GM23338 (cell line): ENCODE measurements around the gene ANKHD1. TPM values are rescaled to one million over a fixed set of nuclear protein-coding genes. Genes with fewer than 3 reads are reported as not detected.

Experiments used
- ATAC-seq: fragments of 200-7000 bp; cut with Tn5 transposase; 3 replicates; pipeline ENCODE4 v1.9.1; 2020
- DNase-seq: peaks from one replicate; pipeline ENCODE4 v3.0.0-alpha.2; 2015; ENCODE audit warnings: low spot score
- H2AFZ ChIP-seq: fragments of 200-600 bp; sonication (generic); 2 replicates; pipeline ENCODE4 v1.8.0; 2016; ENCODE audit warnings: antibody characterized with exemption, mild to moderate bottlenecking, moderate library complexity
- H3F3A ChIP-seq: fragments of 200-600 bp; sonication (generic); replicated peaks from 2 replicates; pipeline ENCODE4 v1.8.0; 2017; ENCODE audit warnings: antibody characterized with exemption, mixed run types, low read depth
- H3K27ac ChIP-seq: fragments of 200-600 bp; sonication (generic); 2 replicates; pipeline ENCODE4 v1.6.1; 2016; ENCODE audit warnings: low read depth
- H3K27me3 ChIP-seq: fragments of 200-600 bp; sonication (generic); 2 replicates; pipeline ENCODE4 v1.8.0; 2016; ENCODE audit warnings: mild to moderate bottlenecking, mixed run types, moderate library complexity; ENCODE audit not compliant: insufficient read depth
- H3K36me3 ChIP-seq: fragments of 200-600 bp; sonication (generic); 2 replicates; pipeline ENCODE4 v1.8.0; 2016; ENCODE audit warnings: mild to moderate bottlenecking; ENCODE audit not compliant: insufficient read depth
- H3K4me1 ChIP-seq: fragments of 200-600 bp; sonication (generic); 2 replicates; pipeline ENCODE4 v1.8.0; 2016; ENCODE audit warnings: mild to moderate bottlenecking, moderate library complexity; ENCODE audit not compliant: insufficient read depth
- H3K4me2 ChIP-seq: fragments of 200-600 bp; sonication (generic); 2 replicates; pipeline ENCODE4 v1.7.1; 2017; ENCODE audit warnings: mixed run types
- H3K4me3 ChIP-seq: fragments of 200-600 bp; sonication (generic); 2 replicates; pipeline ENCODE4 v1.6.1; 2016; ENCODE audit warnings: mixed run types
- H3K79me2 ChIP-seq: fragments of 200-600 bp; sonication (generic); replicated peaks from 2 replicates; pipeline ENCODE4 v1.8.0; 2017; ENCODE audit warnings: mild to moderate bottlenecking; ENCODE audit not compliant: insufficient read depth
- H3K9me2 ChIP-seq: fragments of 200-600 bp; sonication (generic); 2 replicates; pipeline ENCODE4 v1.8.0; 2017; ENCODE audit not compliant: insufficient read depth
- H4K20me1 ChIP-seq: fragments of 200-600 bp; sonication (generic); replicated peaks from 2 replicates; pipeline ENCODE4 v1.8.0; 2017; ENCODE audit warnings: mild to moderate bottlenecking; ENCODE audit not compliant: insufficient read depth
- H3K27ac Mint-ChIP-seq: 2 replicates; pipeline ENCODE4 v1.8.0; 2020; ENCODE audit warnings: inconsistent platforms, mild to moderate bottlenecking, moderate library complexity, mixed read lengths
- H3K27me3 Mint-ChIP-seq: 3 replicates; pipeline ENCODE4 v1.8.0; 2022; ENCODE audit warnings: low read depth, mild to moderate bottlenecking, moderate library complexity, mixed read lengths, inconsistent platforms; ENCODE audit not compliant: insufficient read depth, poor library complexity
- H3K36me3 Mint-ChIP-seq: 3 replicates; pipeline ENCODE4 v1.8.0; 2021; ENCODE audit warnings: low read depth, mild to moderate bottlenecking, inconsistent platforms, moderate library complexity, mixed read lengths
- H3K4me1 Mint-ChIP-seq: 3 replicates; pipeline ENCODE4 v1.8.0; 2020; ENCODE audit warnings: mild to moderate bottlenecking, inconsistent platforms, mixed read lengths
- H3K4me3 Mint-ChIP-seq: 3 replicates; pipeline ENCODE4 v1.8.0; 2021; ENCODE audit warnings: moderate library complexity, mild to moderate bottlenecking, inconsistent platforms, mixed read lengths
- H3K9me3 Mint-ChIP-seq: 3 replicates; pipeline ENCODE4 v1.8.0; 2020; ENCODE audit warnings: moderate library complexity, mild to moderate bottlenecking, inconsistent platforms, mixed read lengths
- CREB1 ChIP-seq: fragments of 250-450 bp; sonication (Bioruptor Pico); IDR thresholded peaks from 2 replicates; pipeline ENCODE4 v1.5.0; 2020; ENCODE audit warnings: low read depth, mild to moderate bottlenecking, moderate library complexity
- ETS1 ChIP-seq: IDR thresholded peaks from 2 replicates; pipeline ENCODE4 v1.6.1; 2016; ENCODE audit warnings: antibody characterized with exemption
- EZH2 ChIP-seq: fragments of 200-600 bp; sonication (generic); IDR thresholded peaks from one replicate; pipeline ENCODE4 v1.8.0; 2017; ENCODE audit warnings: antibody characterized with exemption, mild to moderate bottlenecking, low read depth; ENCODE audit not compliant: unreplicated experiment
- EZH2phosphoT487 ChIP-seq: fragments of 200-600 bp; sonication (generic); IDR thresholded peaks from one replicate; pipeline ENCODE4 v1.8.1; 2018; ENCODE audit warnings: antibody characterized with exemption; ENCODE audit not compliant: unreplicated experiment
- JUNB ChIP-seq: IDR thresholded peaks from one replicate; pipeline ENCODE4 v1.6.1; 2016; ENCODE audit warnings: antibody characterized with exemption; ENCODE audit not compliant: unreplicated experiment
- NANOG ChIP-seq: IDR thresholded peaks from 2 replicates; pipeline ENCODE4 v1.6.1; 2016; ENCODE audit warnings: antibody characterized with exemption, borderline replicate concordance
- POLR2AphosphoS5 ChIP-seq: IDR thresholded peaks from 2 replicates; pipeline ENCODE4 v1.6.1; 2016; ENCODE audit warnings: antibody characterized with exemption, low read depth
- STAT1 ChIP-seq: IDR thresholded peaks from one replicate; pipeline ENCODE4 v1.6.1; 2016; ENCODE audit warnings: antibody characterized with exemption; ENCODE audit not compliant: unreplicated experiment
- ZNF114 ChIP-seq: fragments of 250-450 bp; sonication (Bioruptor Pico); IDR thresholded peaks from 2 replicates; pipeline ENCODE4 v1.5.0; 2020; ENCODE audit warnings: mild to moderate bottlenecking, moderate library complexity
- ZNF331 ChIP-seq: fragments of 250-450 bp; sonication (Bioruptor Pico); IDR thresholded peaks from 2 replicates; pipeline ENCODE4 v1.5.0; 2020; ENCODE audit warnings: low read depth, mild to moderate bottlenecking, moderate library complexity
- ZNF462 ChIP-seq: fragments of 250-450 bp; sonication (Bioruptor Pico); IDR thresholded peaks from 2 replicates; pipeline ENCODE4 v1.5.0; 2020; ENCODE audit warnings: mild to moderate bottlenecking, moderate library complexity
- polyA plus RNA-seq: library from polyadenylated mRNA; unstranded; fragments of >200 nt; fragmentation: Nextera tagmentation; extraction: Ambion mirVana; gene quantifications from 2 replicates; pipeline ENCODE4 v1.2.1, GENCODE V29; 2016
- total RNA-seq: library from RNA; depleted of rRNA; stranded (reverse); fragments of >200 nt; shearing (Covaris generic); gene quantifications from 2 replicates; pipeline ENCODE4 v1.2.3, GENCODE V29; 2014
- TF ChIP-seq, protein P1 (sequence below): IDR thresholded peaks from one replicate; pipeline ENCODE4 v1.6.1; 2018; ENCODE audit warnings: antibody characterized with exemption; ENCODE audit not compliant: unreplicated experiment
- TF ChIP-seq, protein P2 (sequence below), 2 experiments: fragments of 200-600 bp in 1 of 2; sonication (generic) in 1 of 2; conservative IDR thresholded peaks; 2 replicates each; pipeline versions ENCODE4 v1.5.1 to v1.6.1; 2016 to 2017; ENCODE audit warnings: antibody characterized with exemption in 2 of 2, low read depth in 2 of 2, mild to moderate bottlenecking in 2 of 2, moderate library complexity in 1 of 2

The ANKHD1 gene
- total and polyA plus RNA-seq, 2 experiments from 2014 or later, result 73.0 to 119 TPM

DNA sequence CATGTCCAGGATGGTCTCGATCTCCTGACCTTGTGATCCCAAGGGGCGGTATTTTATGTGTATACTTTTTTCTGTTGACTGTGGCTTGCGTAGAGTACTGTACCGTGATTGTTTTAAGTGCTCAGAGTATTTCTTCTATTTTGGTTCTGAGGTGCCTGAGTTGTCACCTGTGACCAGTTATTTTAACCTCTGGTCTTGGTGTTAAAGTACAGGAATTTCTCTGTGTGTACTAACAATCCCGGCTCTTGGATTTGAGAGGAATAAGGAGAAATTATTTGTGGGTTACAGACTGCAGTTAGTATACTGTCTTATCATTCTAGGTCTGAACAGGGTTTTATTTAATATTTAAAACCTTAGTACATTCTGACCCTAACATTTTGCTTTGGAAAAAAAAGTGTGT, 2.0 kb downstream of the ANKHD1 start:
- DNase-seq (no peak), ATAC-seq (no peak)
- no peak overlapping the region for H3K4me3 Mint-ChIP-seq
- H3K79me2 ChIP-seq, result peaks cover 80% of the 10 kb centered on the region
- H3K9me3 Mint-ChIP-seq, result no peaks in the 10 kb centered on the region; the same call in 2 of the 3 replicates
- no peaks in the 10 kb centered on the region for H3K27me3 ChIP-seq
- H3K4me1 Mint-ChIP-seq, result peaks cover 27% of the 10 kb centered on the region
- peaks cover 35% of the 10 kb centered on the region for H4K20me1 ChIP-seq
- peaks cover 29% of the 10 kb centered on the region for H3K4me1 ChIP-seq
- TF ChIP-seq ZNF331 (CRISPR knock-in tag) (no peak), CREB1 (no peak), EZH2phosphoT487 (no peak), ETS1 (no peak), EZH2 (no peak), ZNF114 (CRISPR knock-in tag) (no peak), STAT1 (no peak), JUNB (no peak), ZNF462 (CRISPR knock-in tag) (no peak), POLR2AphosphoS5 (no peak), NANOG (no peak)
- TF ChIP-seq, protein P1, sequence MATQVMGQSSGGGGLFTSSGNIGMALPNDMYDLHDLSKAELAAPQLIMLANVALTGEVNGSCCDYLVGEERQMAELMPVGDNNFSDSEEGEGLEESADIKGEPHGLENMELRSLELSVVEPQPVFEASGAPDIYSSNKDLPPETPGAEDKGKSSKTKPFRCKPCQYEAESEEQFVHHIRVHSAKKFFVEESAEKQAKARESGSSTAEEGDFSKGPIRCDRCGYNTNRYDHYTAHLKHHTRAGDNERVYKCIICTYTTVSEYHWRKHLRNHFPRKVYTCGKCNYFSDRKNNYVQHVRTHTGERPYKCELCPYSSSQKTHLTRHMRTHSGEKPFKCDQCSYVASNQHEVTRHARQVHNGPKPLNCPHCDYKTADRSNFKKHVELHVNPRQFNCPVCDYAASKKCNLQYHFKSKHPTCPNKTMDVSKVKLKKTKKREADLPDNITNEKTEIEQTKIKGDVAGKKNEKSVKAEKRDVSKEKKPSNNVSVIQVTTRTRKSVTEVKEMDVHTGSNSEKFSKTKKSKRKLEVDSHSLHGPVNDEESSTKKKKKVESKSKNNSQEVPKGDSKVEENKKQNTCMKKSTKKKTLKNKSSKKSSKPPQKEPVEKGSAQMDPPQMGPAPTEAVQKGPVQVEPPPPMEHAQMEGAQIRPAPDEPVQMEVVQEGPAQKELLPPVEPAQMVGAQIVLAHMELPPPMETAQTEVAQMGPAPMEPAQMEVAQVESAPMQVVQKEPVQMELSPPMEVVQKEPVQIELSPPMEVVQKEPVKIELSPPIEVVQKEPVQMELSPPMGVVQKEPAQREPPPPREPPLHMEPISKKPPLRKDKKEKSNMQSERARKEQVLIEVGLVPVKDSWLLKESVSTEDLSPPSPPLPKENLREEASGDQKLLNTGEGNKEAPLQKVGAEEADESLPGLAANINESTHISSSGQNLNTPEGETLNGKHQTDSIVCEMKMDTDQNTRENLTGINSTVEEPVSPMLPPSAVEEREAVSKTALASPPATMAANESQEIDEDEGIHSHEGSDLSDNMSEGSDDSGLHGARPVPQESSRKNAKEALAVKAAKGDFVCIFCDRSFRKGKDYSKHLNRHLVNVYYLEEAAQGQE, result no peak
- TF ChIP-seq, protein P2, sequence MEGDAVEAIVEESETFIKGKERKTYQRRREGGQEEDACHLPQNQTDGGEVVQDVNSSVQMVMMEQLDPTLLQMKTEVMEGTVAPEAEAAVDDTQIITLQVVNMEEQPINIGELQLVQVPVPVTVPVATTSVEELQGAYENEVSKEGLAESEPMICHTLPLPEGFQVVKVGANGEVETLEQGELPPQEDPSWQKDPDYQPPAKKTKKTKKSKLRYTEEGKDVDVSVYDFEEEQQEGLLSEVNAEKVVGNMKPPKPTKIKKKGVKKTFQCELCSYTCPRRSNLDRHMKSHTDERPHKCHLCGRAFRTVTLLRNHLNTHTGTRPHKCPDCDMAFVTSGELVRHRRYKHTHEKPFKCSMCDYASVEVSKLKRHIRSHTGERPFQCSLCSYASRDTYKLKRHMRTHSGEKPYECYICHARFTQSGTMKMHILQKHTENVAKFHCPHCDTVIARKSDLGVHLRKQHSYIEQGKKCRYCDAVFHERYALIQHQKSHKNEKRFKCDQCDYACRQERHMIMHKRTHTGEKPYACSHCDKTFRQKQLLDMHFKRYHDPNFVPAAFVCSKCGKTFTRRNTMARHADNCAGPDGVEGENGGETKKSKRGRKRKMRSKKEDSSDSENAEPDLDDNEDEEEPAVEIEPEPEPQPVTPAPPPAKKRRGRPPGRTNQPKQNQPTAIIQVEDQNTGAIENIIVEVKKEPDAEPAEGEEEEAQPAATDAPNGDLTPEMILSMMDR (conservative IDR thresholded peaks at IDR 0.05; ENCODE audit: low read depth in 2 of 2), result no peak
- peaks cover 13% of the 10 kb centered on the region; the same call in 2 of the 3 replicates for H3K36me3 Mint-ChIP-seq
- H3K4me3 ChIP-seq, result peak overlapping the region; percentile 60
- H3K4me2 ChIP-seq, result peak overlapping the region; percentile 61
- H3K27ac Mint-ChIP-seq, result no peak overlapping the region; the same call in 1 of the 2 replicates
- peaks cover 18% of the 10 kb centered on the region for H3K27me3 Mint-ChIP-seq
- no peaks in the 10 kb centered on the region for H3K36me3 ChIP-seq
- H3K27ac ChIP-seq, result peak overlapping the region; percentile 45; the same call in 1 of the 2 replicates
- H3F3A ChIP-seq, result peaks cover 4% of the 10 kb centered on the region; the same call in 1 of the 2 replicates
- no peak overlapping the region for H2AFZ ChIP-seq
- H3K9me2 ChIP-seq, result no peaks in the 10 kb centered on the region
